Transverse colon (tissue), 4 donors: ENCODE results near the gene LILRB3.

ENCODE experiments used
- POLR2A ChIP-seq: fragments of 450-650 bp; IDR thresholded peaks from one replicate; pipeline ENCODE4 v1.6.1; 2016; ENCODE audit warnings: antibody characterized with exemption, mild to moderate bottlenecking, moderate library complexity
- POLR2AphosphoS5 ChIP-seq, 3 donors: sonication (generic); formaldehyde crosslinking; IDR thresholded peaks; one replicate each; pipeline ENCODE4 v1.6.1; 2016; ENCODE audit warnings: antibody characterized with exemption in 3 of 3
- TF ChIP-seq, protein P1 (sequence below), 5 experiments: fragments of 200-600 bp in 3 of 5; fragments of 450-650 bp in 2 of 5; sonication (generic) in 3 of 5; IDR thresholded peaks; 1 replicate in 2 of 5; 2 replicates in 3 of 5; pipeline ENCODE4 v1.5.1; 2016 to 2017; ENCODE audit warnings: antibody characterized with exemption in 5 of 5, inconsistent platforms in 3 of 5, mild to moderate bottlenecking in 2 of 5, moderate library complexity in 1 of 5

- TF ChIP-seq, protein P1, sequence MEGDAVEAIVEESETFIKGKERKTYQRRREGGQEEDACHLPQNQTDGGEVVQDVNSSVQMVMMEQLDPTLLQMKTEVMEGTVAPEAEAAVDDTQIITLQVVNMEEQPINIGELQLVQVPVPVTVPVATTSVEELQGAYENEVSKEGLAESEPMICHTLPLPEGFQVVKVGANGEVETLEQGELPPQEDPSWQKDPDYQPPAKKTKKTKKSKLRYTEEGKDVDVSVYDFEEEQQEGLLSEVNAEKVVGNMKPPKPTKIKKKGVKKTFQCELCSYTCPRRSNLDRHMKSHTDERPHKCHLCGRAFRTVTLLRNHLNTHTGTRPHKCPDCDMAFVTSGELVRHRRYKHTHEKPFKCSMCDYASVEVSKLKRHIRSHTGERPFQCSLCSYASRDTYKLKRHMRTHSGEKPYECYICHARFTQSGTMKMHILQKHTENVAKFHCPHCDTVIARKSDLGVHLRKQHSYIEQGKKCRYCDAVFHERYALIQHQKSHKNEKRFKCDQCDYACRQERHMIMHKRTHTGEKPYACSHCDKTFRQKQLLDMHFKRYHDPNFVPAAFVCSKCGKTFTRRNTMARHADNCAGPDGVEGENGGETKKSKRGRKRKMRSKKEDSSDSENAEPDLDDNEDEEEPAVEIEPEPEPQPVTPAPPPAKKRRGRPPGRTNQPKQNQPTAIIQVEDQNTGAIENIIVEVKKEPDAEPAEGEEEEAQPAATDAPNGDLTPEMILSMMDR (IDR thresholded peaks at IDR 0.05): no peak
- TF ChIP-seq POLR2AphosphoS5 (IDR thresholded peaks at IDR 0.05) (no peak), POLR2A (no peak)
Observed at GRCh38 chr19:54206831-54207177, 16.0 kb downstream of the LILRB3 start.
